AG08396 (cell line): ENCODE results near the gene MRAP2.
"Not testable (repeated sequence)": the region's sequence is repeated elsewhere in the genome, so short reads cannot be mapped to it uniquely, and the experiment has no call there.

ENCODE experiments used
- DNase-seq: peaks from one replicate; pipeline ENCODE4 v3.0.0; 2012; ENCODE audit warnings: low spot score, mixed read lengths

The MRAP2 gene

DNA sequence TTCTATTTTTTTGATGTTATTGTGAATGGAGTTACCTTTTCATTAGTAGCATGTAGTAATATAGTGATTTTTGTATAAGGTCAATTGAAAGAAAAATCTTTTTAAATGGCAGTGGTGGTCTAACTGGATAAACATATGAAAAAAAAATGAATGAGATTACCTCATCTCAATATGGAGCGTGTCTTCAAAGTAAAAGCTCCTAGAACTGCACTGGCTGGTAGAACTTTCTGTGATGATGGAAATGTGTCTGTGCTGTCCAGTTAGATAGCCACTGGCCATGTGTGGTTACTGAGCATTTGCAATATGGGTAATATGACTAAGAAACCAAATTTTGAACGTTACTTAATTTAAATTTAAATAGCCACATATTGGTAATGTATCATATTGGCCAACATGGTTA lies 44.1 kb downstream of the MRAP2 start:
- DNase-seq = no peak

GRCh38 chr6:84078335-84078734 lies 44.8 kb downstream of the MRAP2 start:
- no peak for DNase-seq

GRCh38 chr6:84081222-84081621 lies 47.6 kb downstream of the MRAP2 start:
- DNase-seq = no peak

DNA sequence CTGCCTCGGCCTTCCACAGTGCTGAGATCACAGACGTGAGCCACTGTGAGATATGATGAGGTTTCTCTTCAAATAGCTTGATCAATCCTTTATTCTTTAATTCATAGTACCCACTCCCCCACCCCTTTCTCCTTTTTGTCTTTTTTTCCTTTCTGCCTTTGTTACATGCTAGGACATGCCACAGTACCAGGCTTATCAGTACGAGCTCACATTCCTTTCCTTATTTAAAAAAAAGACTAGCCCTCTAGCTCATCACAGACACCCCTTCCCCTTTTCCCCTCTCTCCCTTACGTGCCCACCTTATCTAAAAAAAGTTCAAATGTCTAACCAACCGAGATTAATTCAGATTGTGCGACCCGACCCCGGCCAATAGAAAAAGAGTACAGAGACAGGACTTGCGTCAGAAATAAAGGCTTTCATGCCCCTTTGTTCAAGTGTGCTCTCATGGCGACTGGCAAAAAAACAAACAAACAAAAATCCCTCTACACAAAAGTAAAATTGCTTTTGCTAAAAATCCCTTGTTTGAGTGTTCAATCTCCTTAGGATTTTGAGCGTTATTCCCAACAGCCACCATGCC lies 49.2 kb downstream of the MRAP2 start:
- no peak for DNase-seq

DNA sequence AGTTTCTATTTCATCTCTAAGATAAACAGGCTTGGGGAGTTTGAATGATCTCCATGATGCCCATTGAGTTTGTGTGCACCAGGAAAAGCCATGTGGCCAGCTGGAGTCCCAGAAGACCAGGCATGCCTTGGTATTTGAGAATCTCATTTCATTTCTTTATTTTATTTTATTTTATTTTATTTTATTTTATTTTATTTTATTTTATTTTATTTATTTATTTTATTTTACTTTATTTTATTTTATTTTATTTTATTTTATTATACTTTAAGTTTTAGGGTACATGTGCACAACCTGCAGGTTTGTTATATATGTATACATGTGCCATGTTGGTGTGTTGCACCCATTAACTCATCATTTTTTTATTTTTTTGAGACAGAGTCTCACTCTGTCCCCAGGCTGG lies 51.1 kb downstream of the MRAP2 start:
- DNase-seq = not testable (repeated sequence)

DNA sequence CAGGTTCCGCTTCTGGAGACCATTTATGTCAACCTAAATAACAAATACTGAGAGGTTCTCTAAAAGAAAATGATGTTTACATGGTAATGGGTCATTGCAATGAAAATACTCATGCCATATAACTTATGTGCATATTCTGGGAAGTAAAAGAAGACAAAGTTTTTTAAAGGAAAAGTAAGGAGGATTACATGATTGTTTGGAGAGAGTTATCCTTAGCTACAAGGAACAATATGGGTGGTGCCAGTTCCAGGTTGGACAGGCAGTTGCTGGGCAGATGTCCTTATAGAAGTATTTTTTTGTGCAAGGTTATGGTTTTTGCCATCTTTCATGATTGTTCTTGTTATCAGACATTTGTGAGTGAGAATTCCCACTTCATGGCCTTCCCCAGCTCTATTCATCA lies 52.5 kb downstream of the MRAP2 start:
- DNase-seq = no peak

DNA sequence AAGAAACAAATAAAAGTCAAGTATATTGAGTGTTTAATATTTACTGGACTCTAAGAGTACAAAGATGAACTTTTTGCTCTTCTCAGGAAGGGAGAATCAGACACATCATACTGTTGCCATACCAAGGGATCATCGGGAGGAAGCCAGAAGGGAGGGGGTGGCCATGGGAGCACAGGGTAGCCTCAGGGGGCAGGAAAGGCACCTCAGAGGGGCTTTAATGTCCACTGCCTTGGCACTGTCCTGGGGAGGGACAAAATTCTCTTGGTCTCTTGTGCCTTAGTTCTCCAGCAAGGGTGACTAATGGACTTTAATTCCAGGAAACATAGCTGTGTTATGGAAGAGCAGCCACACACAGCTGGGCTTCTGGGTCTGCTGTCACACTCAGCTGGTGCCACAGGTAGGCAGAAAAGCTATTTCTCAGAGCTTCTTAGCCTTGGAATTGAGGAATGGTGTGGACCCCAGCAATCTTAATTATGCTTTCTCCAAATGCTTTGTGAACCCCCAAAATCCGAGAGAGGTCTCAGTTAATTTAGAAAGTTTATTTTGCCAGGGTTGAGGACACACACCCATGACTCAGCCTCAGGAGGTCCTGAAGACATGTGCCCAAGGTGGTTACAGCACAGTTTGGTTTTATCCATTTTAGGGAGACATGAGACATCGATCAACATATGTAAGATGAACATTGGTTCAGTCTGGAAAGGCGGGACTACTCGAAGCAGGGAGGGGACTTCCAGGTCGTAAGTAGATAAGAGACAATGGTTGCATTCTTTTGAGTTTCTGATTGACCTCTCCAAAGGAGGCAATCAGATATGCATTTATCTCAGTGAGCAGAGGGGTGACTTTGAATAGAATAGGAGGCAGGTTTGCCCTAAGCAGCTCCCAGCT lies 53.2 kb downstream of the MRAP2 start:
- DNase-seq = no peak

DNA sequence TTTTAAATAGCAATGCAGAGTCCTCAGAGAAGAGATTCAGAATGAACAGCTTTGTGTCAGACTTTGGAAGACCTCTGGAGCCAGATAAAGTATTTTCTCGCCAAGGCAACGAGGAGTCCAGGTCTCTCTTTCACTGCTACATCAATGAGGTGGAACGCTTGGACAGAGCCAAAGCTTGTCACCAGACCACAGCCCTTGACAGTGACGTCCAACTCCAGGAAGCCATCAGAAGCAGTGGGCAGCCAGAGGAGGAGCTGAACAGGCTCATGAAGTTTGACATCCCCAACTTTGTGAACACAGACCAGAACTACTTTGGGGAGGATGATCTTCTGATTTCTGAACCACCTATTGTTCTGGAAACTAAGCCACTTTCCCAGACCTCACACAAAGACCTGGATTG lies 55.5 kb downstream of the MRAP2 start:
- no peak for DNase-seq

DNA sequence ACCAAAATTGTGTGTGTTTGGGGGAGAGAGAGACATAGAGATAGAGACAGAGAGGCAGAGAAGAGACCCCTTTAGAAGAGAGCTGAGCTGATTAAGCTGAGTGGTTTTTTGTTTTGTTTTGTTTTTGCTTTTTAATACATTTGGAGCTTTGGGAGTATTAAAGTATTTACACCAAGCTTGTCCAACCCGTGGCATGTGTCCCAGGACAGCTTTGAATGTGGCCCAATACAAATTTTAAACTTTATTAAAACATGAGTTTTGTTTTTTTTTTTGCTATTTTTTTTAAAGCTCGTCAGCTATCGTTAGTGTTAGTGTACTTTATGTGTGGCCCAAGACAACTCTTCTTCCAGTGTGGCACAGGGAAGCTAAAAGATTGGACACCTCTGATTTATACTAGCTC lies 56.0 kb downstream of the MRAP2 start:
- DNase-seq = no peak

DNA sequence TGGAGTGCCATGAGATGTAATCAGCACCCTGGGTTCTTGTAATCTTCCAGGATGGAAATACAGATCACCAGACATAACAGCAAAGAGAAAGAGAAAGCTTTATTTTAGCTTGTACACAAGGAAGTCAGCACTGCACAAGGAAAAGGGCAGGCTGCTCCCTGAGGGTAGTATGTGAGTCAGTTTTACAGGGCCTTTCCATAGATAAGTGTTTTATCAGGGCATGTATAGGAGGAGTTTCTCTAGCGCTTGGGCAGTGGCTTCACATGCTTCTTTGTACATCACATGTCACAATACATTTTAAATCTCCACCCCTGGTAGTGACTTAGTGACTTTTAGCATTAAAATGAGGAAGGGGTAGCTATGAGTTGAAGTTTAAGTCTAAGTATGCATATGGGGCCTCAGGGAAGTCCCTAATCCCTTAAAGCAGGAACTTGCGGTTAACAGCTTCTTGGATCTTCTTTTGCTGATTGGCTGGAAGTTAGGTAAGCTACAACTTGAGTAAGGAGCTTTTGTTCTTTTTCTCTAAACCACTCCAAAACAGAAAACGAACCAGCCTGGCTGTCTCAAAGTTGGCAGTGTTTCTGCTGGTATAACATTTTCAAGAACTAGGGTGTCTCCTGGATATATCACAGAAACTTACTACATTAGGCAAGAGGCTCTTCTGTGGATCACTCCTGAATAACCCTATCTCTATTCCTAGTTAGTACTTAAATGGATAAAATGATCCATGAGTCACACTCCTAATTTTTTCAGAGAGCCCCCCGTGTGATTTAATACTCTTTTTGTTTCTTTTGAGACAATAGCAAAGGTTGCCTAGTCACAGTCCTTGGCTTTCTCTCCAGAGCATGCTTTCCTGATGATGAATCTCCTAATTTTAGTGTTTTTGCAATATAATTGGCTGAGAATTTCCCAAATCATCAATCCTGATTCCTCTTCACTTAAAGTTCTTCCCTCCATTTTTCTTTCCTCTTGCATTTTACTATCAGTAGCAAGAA lies 60.2 kb downstream of the MRAP2 start:
- no peak for DNase-seq

DNA sequence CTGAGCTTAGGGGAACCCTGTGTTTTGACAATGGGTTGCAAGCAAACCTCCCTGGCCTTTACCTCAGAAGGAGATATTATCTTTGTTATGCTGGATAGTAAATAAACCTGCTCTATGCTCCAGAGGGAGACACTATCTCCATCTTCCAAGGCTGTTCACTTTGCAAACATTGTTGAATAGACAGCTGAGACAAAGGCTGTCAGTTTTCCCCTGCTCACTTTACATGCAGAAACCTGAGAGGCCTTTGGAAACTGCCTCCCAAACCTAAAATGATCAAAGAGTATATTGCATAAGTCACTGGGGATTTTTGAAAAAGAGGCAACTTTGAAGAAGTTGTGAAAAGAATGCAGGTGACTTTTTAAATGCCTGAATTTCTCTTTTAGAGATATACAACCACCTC lies 61.6 kb downstream of the MRAP2 start:
- no peak for DNase-seq

DNA sequence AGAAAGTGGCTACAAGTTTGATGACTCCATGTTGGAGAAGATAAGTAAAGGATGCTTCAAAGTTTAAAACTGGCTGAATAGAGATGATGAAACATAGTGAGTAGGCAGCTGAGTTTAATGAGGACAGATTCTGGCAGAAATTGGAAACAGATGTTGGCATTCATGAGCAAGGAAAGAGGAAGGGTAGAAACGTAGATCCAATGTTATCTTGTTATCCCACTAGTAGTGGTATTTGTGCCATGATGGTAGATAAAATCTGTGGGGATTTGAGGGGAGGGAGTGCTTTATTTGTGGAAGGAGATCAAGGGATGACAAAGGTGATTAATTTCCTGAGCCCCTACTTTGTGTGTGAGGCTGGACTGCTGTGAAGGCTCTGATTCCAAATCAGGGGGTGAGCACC lies 69.5 kb downstream of the MRAP2 start:
- DNase-seq = peak; percentile 12

GRCh38 chr6:84105215-84105924 lies 71.8 kb downstream of the MRAP2 start:
- not testable (repeated sequence) for DNase-seq

GRCh38 chr6:84107495-84107894 lies 73.9 kb downstream of the MRAP2 start:
- no peak for DNase-seq

DNA sequence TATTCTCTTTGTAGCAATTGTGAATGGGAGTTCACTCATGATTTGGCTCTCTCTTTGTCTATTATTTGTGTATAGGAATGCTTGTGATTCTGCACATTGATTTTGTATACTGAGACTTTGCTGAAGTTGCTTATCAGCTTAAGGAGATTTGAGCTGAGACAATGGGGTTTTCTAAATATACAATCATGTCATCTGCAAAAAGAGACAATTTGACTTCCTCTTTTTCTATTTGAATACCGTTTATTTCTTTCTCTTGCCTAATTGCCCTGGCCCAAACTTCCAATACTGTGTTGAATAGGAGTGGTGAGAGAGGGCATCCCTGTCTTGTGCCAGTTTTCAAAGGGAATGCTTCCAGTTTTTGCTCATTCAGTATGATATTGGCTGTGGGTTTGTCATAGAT lies 77.8 kb downstream of the MRAP2 start:
- not testable (repeated sequence) for DNase-seq

GRCh38 chr6:84114933-84115594 lies 81.5 kb downstream of the MRAP2 start:
- DNase-seq = not testable (repeated sequence)

DNA sequence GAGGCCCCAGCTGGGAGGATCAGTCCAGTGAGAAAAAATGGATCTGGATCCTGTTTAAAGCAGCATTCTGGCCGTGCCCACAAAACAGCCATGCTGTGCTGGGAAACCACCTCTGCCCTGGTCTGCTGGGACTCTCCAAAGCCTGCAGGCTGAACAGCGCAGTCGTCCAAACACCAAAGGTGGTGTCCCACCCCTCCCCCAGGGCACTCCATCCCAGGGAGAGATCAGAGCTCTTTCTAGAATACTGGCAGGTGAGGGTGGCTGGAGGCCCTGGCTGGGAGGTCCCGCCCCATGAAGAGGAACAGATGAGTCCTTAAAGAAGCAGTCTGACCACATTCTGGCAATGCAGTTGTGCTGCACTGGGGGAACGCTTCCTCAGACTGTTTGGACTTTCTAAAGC lies 84.6 kb downstream of the MRAP2 start:
- no peak for DNase-seq

DNA sequence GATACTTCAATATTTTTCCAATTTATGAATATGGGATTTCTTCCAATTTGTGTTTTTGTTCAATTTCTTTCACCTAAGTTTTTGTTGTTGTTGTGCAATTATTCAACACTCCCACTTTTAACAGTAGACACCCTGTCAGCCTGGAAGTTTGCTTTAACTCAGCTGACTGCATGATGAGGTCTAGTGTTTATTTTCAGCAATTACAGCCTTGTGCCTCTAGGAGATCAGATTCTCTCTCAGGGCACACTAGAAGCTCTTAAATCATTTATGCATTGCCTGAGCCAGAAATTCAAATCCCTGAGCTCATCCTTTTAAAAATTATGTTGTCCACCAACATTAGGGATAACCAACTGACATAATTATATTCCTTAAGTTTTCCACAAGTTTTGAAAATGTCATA lies 85.7 kb downstream of the MRAP2 start:
- no peak for DNase-seq

GRCh38 chr6:84123186-84123585 lies 89.6 kb downstream of the MRAP2 start:
- no peak for DNase-seq

DNA sequence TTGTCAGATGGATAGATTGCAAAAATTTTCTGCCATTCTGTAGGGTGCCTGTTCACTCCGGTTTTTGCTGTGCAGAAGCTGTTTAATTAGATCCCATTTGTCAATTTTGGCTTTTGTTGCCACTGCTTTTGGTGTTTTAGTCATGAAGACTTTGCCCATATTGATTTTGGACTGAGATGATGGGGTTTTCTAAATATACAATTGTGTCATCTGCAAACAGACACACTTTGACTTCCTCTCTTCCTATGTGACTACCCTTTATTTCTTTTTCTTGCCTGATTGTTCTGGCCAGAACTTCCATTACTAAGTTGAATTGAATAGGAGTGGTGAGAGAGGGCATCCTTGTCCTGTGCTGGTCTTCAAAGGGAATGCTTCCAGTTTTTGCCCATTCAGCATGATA lies 96.0 kb downstream of the MRAP2 start:
- DNase-seq = not testable (repeated sequence)

- not testable (repeated sequence) for DNase-seq
These were observed 99.8 kb downstream of the MRAP2 start for GRCh38 chr6:84133385-84133784.
